ENCODE measurements around the gene SEPHS2. TPM values are rescaled to one million over a fixed set of nuclear protein-coding genes. Genes with fewer than 3 reads are reported as not detected.
A peak's percentile ranks its signal among the peaks of the same experiment; 100 is the strongest.

Gene SEPHS2
- total and polyA plus RNA-seq, 8 donors, result 28.4 to 64.0 (median 32.2) TPM

DNA sequence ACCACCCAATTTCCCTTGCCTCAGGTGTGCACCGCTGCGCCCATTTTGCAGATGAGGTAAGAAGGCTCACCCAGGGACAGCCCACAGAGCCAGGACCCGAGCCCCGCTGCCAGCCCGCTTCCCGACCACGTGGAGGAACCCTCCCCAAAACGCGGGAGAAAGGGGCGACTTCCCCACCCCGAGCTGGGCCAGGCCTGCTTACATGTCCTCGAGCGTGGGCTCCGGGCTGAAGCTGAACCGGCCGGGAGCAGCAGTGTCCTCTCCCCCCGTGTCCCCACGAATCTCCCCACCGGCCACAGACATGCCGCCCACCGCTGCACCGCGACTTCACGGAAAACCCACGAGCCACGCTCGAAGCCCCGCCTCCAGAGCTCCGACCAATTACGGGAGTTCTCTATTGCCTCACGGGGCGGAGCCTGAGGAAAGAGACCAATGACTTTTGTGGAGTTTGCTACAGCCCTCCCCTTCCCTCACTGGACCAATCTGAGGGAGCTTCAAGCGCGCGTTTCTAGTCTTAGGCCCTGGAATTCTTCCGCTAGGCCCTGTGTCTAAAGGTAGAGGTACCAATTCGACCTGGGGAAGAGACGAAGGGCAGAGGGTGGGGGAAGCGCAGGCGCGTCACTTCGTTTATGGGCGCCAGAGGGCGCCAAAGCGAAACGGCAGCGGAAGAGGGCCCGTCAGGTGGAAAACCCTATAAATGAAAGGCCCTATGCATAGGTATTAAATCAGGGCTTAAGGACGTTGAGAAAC lies 15.8 kb downstream of the SEPHS2 start, which contains the start of gene DCTPP1:
DCTPP1 (minus strand) TSS at position 353 of the 750 bp plus-strand sequence; CDS start at position 303, 50 bp downstream.
- intact Hi-C loops (cut with DNase I), result no loop called here
- Histone ChIP-seq H3K4me3 (peak within 1 kb of the TSS; percentile 58 to 79), H3K27me3 (no peaks in the 10 kb centered on the region), H3K4me1 (peaks cover 0 to 27% of the 10 kb centered on the region in 2 donors), H3K9me3 (no peaks in the 10 kb centered on the region), H3K36me3 (peaks cover 0 to 28% of the 10 kb centered on the region in 2 donors), H3K27ac (peak within 1 kb of the TSS; percentile 37 to 71)
- ATAC-seq (peak; percentile 98), DNase-seq (peak; percentile 91 to 96 (median 94))
- peak; percentile 63 to 82 for TF ChIP-seq CTCF (IDR thresholded peaks at IDR 0.05)

- TF ChIP-seq CTCF (IDR thresholded peaks at IDR 0.05), result no peak
- intact Hi-C loops (cut with DNase I), result no loop called here
- ATAC-seq, result no peak
These were observed 16.3 kb downstream of the SEPHS2 start for GRCh38 chr16:30429418-30429677.

DNA sequence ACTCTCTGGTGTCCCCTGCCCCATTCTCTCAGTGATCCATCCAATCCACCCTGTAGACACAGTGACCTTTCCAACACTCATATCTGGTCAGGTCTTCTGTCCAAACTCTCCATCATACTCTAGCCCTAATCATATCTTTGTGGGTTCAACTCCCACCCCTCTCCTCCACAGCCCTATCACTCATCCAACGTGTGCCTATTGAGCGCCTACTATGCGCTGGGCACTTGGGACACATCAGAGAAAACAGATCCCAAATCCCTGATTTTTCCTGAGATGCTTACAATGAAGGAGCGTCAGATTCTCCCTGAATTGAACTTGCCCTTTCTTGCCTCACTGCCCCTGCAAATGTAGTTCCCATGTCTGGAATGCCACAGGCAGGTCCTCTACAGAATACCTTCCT lies 17.6 kb downstream of the SEPHS2 start:
- DNase-seq, result no peak
- intact Hi-C loops (cut with DNase I), result no loop called here
- no peak overlapping the region for H3K4me3 ChIP-seq
- TF ChIP-seq CTCF (IDR thresholded peaks at IDR 0.05), result no peak
- peaks cover 0 to 27% of the 10 kb centered on the region in 2 donors for H3K4me1 ChIP-seq
- H3K36me3 ChIP-seq, result peaks cover 0 to 46% of the 10 kb centered on the region in 2 donors
- no peak for ATAC-seq
- no peaks in the 10 kb centered on the region for H3K27me3 ChIP-seq
- no peak overlapping the region for H3K27ac ChIP-seq
- H3K9me3 ChIP-seq, result no peaks in the 10 kb centered on the region

More at GRCh38 chr16:30429418-30429677, 16.3 kb downstream of the SEPHS2 start:
- peaks cover 0 to 27% of the 10 kb centered on the region in 2 donors for H3K4me1 ChIP-seq
- H3K27me3 ChIP-seq, result no peaks in the 10 kb centered on the region
- H3K27ac ChIP-seq, result peak overlapping the region in 1 of 2 donors; percentile 71
- peak overlapping the region; percentile 58 to 79 for H3K4me3 ChIP-seq
- peaks cover 0 to 33% of the 10 kb centered on the region in 2 donors for H3K36me3 ChIP-seq
- no peak for DNase-seq
- H3K9me3 ChIP-seq, result no peaks in the 10 kb centered on the region

DNA sequence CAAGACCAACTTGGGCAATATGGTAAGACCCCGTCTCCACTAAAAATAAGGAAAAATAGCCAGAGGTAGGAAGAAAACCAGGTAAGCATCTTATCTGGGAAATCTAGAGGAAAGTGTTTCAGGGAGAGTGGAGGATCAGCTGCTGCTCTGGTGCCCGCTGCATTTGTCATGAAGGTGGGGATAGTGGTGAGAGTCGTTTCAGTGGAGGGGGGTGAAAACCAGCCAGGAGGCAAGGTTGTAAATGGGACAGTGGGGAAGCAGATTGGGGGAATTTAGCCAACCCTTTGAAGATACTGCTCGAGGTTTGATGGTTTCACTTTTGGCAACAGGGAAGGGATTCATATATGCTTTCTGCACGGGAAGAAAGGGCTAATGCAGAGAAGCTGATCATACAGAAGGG lies 24.7 kb downstream of the SEPHS2 start:
- no peak for ATAC-seq
- no peaks in the 10 kb centered on the region for H3K9me3 ChIP-seq
- no peak overlapping the region for H3K27ac ChIP-seq
- no peak for TF ChIP-seq CTCF (IDR thresholded peaks at IDR 0.05)
- H3K27me3 ChIP-seq, result no peaks in the 10 kb centered on the region
- H3K36me3 ChIP-seq, result peaks cover 0 to 46% of the 10 kb centered on the region in 2 donors
- no peak for DNase-seq
- peaks cover 0 to 17% of the 10 kb centered on the region in 2 donors for H3K4me1 ChIP-seq
- intact Hi-C loops (cut with DNase I), result no loop called here
- no peak overlapping the region for H3K4me3 ChIP-seq

DNA sequence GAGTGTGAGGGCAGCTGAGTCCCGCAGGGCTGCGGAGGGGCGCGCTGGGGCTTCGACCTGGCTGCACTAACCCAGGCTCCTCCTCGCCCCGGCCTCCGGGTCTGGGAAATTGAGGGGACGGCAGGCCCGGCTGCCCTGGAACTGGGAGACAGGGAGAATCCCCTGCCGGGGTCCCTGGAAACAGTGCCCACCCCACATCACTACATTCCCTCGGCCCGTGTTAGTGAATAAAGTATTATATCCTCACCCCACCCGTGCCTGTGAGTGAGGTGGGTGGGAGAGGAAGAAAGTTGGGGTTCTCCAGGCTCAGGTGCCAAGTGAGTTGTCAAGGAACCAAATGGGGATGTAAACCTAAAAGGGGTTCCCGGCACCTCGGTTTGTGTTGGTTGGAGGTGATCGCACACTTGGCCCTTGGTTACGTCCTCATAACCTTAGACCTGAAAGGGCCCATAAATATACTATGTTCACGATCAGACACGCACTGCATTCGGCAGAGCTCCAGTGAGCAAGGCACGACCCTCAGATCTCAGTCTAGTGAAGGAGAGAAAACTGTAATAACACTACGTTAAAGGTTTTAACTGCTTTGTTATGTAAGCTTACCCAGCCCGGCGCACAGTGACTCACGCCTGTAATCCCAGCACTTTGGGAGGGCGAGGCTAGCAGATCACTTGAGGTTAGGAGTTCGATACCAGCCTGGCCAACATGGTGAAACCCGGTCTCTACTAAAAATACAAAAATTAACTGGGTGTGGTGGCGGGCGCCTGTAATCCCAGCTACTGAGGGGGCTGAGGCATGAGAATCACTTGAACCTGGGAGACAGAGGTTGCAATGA lies 27.1 kb downstream of the SEPHS2 start:
- peak overlapping the region; percentile 48 to 61 for H3K4me3 ChIP-seq
- TF ChIP-seq CTCF (IDR thresholded peaks at IDR 0.05), result no peak
- DNase-seq, result no peak
- no peaks in the 10 kb centered on the region for H3K9me3 ChIP-seq
- H3K27ac ChIP-seq, result peak overlapping the region; percentile 79 to 87
- no peak for ATAC-seq
- peaks cover 0 to 33% of the 10 kb centered on the region in 2 donors for H3K36me3 ChIP-seq
- intact Hi-C loops (cut with DNase I), result no loop called here
- no peaks in the 10 kb centered on the region for H3K27me3 ChIP-seq
- H3K4me1 ChIP-seq, result peaks cover 0 to 17% of the 10 kb centered on the region in 2 donors
